Activated T-cell treated with anti-CD3 and anti-CD28 coated beads, Interleukin-2, amount 50 U/mL, for 4 hours (primary cell): ENCODE data around the gene BFSP1. TPM values are rescaled to one million over a fixed set of nuclear protein-coding genes. Genes with fewer than 3 reads are reported as not detected.

Source experiments
- ATAC-seq, 2 donors: fragments of 200-7000 bp; cut with Tn5 transposase; one replicate each; pipeline ENCODE4 v1.10.0; 2021
- DNase-seq: peaks from one replicate; pipeline ENCODE4 v3.0.0-alpha.2; 2020
- H3K27me3 Mint-ChIP-seq: one replicate; pipeline ENCODE4 v1.8.0; 2021; ENCODE audit warnings: low read depth, mixed read lengths
- H3K36me3 Mint-ChIP-seq: one replicate; pipeline ENCODE4 v1.8.0; 2022; ENCODE audit warnings: mixed read lengths; ENCODE audit not compliant: insufficient read depth
- H3K4me1 Mint-ChIP-seq: one replicate; pipeline ENCODE4 v1.8.0; 2021; ENCODE audit warnings: low read depth, mixed read lengths
- H3K4me3 Mint-ChIP-seq: one replicate; pipeline ENCODE4 v1.8.0; 2021; ENCODE audit warnings: mild to moderate bottlenecking, moderate library complexity, mixed read lengths
- H3K9me3 Mint-ChIP-seq: one replicate; pipeline ENCODE4 v1.8.0; 2021; ENCODE audit warnings: mixed read lengths
- total RNA-seq, 3 donors: library from RNA; stranded (reverse); gene quantifications; one replicate each; pipeline ENCODE4 v1.2.1, GENCODE V29; 2021

The BFSP1 gene
- total RNA-seq, 3 donors from 2014 or later: 0.15 to 0.45 (median 0.16) TPM

GRCh38 chr20:17522528-17522927 is 8.7 kb downstream of the BFSP1 start:
- Mint-ChIP-seq H3K4me1 (peaks cover 2% of the 10 kb centered on the region), H3K27me3 (no peaks in the 10 kb centered on the region), H3K36me3 (no peaks in the 10 kb centered on the region), H3K4me3 (no peak overlapping the region), H3K9me3 (no peaks in the 10 kb centered on the region)
- no peak for ATAC-seq
- no peak for DNase-seq

GRCh38 chr20:17520583-17520982 is 10.6 kb downstream of the BFSP1 start:
- Mint-ChIP-seq H3K27me3 (no peaks in the 10 kb centered on the region), H3K36me3 (no peaks in the 10 kb centered on the region), H3K4me3 (no peak overlapping the region), H3K9me3 (no peaks in the 10 kb centered on the region), H3K4me1 (peaks cover 2% of the 10 kb centered on the region)
- DNase-seq (no peak), ATAC-seq (no peak)

DNA sequence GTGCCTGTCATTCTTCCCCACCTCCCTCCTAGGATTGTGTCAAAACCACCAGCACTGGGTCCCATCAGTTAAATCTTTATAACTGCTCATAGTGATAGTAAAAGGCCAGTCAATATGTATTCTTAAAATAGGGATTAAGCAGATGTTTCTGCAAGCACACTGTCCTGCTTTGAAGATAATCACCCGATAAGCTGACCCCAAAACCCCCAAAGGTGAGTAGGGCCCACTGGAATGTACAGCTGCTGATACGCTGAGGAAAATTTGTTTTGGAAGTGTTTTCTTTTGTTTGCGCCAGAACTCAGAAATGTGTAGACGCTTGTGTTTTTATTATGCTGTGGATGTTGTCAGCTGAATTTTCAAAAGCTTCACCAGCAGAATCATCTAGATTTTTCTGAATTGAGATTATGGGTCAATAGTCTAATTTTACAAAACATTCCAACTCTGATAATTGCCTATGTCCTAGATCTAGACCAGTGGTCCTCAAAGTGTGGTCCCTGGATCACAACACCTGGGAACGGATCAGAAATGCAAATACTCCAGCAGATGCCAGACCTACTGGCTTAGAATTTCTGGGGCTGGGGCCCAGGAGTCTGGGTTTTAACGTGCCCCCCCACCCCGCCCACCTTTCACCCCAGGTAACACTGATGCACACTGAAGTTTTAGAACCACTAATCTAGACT is 11.4 kb downstream of the BFSP1 start:
- Mint-ChIP-seq H3K4me3 (no peak overlapping the region), H3K27me3 (no peaks in the 10 kb centered on the region), H3K36me3 (no peaks in the 10 kb centered on the region), H3K4me1 (peaks cover 2% of the 10 kb centered on the region), H3K9me3 (no peaks in the 10 kb centered on the region)
- DNase-seq (no peak), ATAC-seq (no peak)

- no peak overlapping the region for H3K4me3 Mint-ChIP-seq
- no peaks in the 10 kb centered on the region for H3K36me3 Mint-ChIP-seq
- no peak for DNase-seq
- H3K9me3 Mint-ChIP-seq: no peaks in the 10 kb centered on the region
- peaks cover 2% of the 10 kb centered on the region for H3K4me1 Mint-ChIP-seq
- no peaks in the 10 kb centered on the region for H3K27me3 Mint-ChIP-seq
- ATAC-seq: no peak
Measured at GRCh38 chr20:17518339-17519052, 12.7 kb downstream of the BFSP1 start.

DNA sequence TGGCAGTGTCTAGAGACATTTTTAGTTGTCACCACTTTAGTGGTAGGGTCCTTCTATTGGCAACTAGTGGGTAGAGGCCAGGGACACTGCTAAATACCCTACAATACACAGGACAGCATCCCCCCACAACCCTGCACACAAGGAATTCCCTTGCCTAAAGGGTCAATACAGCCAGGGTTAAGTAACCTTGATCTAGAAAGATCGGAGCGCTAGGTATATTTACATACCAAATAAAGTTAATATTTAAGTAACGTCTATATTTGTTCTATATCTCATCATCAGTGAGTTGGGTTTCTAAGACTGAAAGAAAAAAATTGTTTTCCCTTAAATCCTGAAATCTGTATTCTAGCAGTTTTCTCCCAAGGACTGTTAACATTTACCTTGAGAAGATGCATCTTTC is 16.1 kb downstream of the BFSP1 start:
- Mint-ChIP-seq H3K27me3 (no peaks in the 10 kb centered on the region), H3K9me3 (no peaks in the 10 kb centered on the region), H3K4me1 (peaks cover 9% of the 10 kb centered on the region), H3K36me3 (no peaks in the 10 kb centered on the region), H3K4me3 (no peak overlapping the region)
- DNase-seq (no peak), ATAC-seq (no peak)

DNA sequence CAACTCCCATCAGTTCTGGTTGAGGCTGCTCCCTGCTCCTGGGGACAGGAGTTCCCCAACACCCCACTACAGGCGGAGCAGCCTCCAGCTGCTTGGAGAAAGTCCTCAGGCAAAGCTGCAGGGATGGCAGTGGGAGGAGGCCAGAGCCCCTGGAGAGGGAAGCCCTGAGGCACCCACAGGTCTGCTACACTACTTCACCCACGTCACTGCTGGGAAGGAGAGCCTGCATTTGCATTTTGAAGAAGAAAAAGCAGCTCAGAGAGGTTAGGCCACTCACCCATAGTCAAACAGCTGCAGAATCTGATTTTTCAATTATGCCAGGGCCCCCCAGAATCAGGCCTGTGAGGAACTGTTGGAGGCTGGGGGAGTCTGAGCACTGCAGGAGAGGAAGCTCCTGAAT is 17.2 kb downstream of the BFSP1 start:
- no peak for ATAC-seq
- no peaks in the 10 kb centered on the region for H3K9me3 Mint-ChIP-seq
- peaks cover 9% of the 10 kb centered on the region for H3K4me1 Mint-ChIP-seq

DNA sequence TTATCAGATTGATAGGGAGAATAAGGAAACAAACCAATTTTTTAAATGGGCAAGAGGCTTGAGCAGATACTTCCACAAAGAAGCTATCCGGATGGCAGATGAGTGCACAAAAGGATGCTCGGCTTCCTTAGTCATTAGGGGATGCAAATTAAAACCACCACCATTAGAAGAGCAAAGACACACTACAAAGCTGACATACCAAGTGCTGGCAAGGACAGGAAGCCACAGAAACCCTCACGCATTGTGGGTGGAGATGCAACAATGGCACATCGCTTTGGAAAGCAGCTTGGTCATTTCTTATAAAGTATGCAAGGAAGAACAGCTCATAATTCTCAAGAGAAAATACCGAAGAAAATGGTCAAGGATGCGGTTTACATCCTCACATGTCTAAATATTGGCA is 19.8 kb downstream of the BFSP1 start:
- no peaks in the 10 kb centered on the region for H3K9me3 Mint-ChIP-seq
- H3K4me3 Mint-ChIP-seq: no peak overlapping the region

More for the DNA sequence above, 17.2 kb downstream of the BFSP1 start:
- H3K4me3 Mint-ChIP-seq: no peak overlapping the region
- DNase-seq: no peak
- H3K36me3 Mint-ChIP-seq: no peaks in the 10 kb centered on the region
- H3K27me3 Mint-ChIP-seq: no peaks in the 10 kb centered on the region

GRCh38 chr20:17510548-17510947 is 20.6 kb downstream of the BFSP1 start:
- Mint-ChIP-seq H3K9me3 (no peaks in the 10 kb centered on the region), H3K4me1 (peaks cover 24% of the 10 kb centered on the region), H3K27me3 (no peaks in the 10 kb centered on the region), H3K4me3 (no peak overlapping the region), H3K36me3 (no peaks in the 10 kb centered on the region)
- DNase-seq (no peak), ATAC-seq (no peak)

More for the DNA sequence above, 19.8 kb downstream of the BFSP1 start:
- Mint-ChIP-seq H3K36me3 (no peaks in the 10 kb centered on the region), H3K4me1 (peaks cover 18% of the 10 kb centered on the region), H3K27me3 (no peaks in the 10 kb centered on the region)
- no peak for DNase-seq
- ATAC-seq: peak; percentile 34 to 39

DNA sequence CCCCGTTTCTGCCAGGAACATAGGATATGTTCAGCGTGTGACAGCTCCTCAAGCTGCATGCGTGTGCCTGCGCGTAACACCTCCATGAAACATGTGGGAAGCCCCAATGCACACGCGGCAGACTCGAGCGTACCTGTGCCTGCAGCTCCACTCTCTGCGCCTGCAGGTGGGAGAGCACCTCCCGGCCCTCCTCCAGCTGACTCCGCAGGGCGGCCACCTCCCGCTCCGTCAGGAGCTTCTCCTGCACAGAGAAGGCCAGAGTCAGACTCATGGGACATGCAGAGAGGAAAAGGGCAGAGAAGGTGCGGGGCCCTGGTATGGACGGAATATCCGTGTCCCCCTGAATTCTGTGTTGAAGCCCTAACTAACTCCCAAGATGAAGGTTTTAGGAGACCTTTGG is 22.4 kb downstream of the BFSP1 start:
- Mint-ChIP-seq H3K27me3 (no peaks in the 10 kb centered on the region), H3K4me3 (no peak overlapping the region), H3K9me3 (no peaks in the 10 kb centered on the region)

DNA sequence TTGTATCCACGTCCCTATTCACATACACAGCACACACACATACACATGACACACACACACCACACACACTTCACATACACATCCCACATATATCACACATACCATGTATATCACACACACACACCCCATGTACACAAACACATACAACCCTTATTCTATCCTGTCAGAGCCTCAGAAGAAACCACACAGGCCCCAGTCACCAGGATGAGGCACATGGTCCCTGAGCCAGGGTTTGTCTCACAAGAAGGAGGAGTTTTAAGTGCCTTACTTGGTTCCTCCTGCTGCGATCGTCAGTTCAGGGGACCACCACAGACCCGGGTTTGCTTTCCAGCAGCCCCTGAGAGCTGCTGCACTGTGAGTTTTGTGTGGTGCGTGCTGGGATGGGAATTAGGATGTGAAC is 23.6 kb downstream of the BFSP1 start:
- no peak for ATAC-seq
- H3K27me3 Mint-ChIP-seq: no peaks in the 10 kb centered on the region
- H3K9me3 Mint-ChIP-seq: no peaks in the 10 kb centered on the region
- no peak for DNase-seq
- H3K4me3 Mint-ChIP-seq: no peak overlapping the region
- peaks cover 48% of the 10 kb centered on the region for H3K4me1 Mint-ChIP-seq
- no peaks in the 10 kb centered on the region for H3K36me3 Mint-ChIP-seq

More for the DNA sequence above, 22.4 kb downstream of the BFSP1 start:
- ATAC-seq (no peak), DNase-seq (no peak)
- peaks cover 42% of the 10 kb centered on the region for H3K4me1 Mint-ChIP-seq
- no peaks in the 10 kb centered on the region for H3K36me3 Mint-ChIP-seq

DNA sequence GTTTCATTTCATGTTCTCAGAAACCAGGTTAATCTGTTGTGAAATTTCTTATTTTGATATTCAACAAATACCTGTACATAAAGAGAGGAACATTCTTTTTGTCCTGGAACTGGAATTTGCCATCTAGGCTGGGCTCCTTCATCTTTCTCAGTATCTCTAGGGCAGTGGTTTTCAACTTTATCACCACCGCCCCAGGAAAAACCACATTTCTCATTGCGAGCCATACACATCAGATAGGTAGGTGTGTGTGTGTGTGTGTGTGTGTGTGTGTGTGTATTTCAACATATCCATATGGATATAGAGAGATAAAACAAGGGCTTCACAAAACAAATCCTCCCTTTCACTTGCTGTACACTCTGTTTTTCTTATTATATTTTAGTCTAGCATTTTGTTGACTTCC is 24.1 kb downstream of the BFSP1 start:
- H3K9me3 Mint-ChIP-seq: no peaks in the 10 kb centered on the region
- H3K4me3 Mint-ChIP-seq: no peak overlapping the region
- no peaks in the 10 kb centered on the region for H3K27me3 Mint-ChIP-seq
- DNase-seq (no peak), ATAC-seq (no peak)
- peaks cover 47% of the 10 kb centered on the region for H3K4me1 Mint-ChIP-seq
- no peaks in the 10 kb centered on the region for H3K36me3 Mint-ChIP-seq

GRCh38 chr20:17505636-17506517 is 25.3 kb downstream of the BFSP1 start:
- no peaks in the 10 kb centered on the region for H3K9me3 Mint-ChIP-seq
- DNase-seq (peak; percentile 56), ATAC-seq (peak; percentile 68 to 77)
- H3K4me1 Mint-ChIP-seq: peaks cover 39% of the 10 kb centered on the region
- H3K27me3 Mint-ChIP-seq: no peaks in the 10 kb centered on the region
- H3K4me3 Mint-ChIP-seq: peak overlapping the region; percentile 84
- no peaks in the 10 kb centered on the region for H3K36me3 Mint-ChIP-seq

DNA sequence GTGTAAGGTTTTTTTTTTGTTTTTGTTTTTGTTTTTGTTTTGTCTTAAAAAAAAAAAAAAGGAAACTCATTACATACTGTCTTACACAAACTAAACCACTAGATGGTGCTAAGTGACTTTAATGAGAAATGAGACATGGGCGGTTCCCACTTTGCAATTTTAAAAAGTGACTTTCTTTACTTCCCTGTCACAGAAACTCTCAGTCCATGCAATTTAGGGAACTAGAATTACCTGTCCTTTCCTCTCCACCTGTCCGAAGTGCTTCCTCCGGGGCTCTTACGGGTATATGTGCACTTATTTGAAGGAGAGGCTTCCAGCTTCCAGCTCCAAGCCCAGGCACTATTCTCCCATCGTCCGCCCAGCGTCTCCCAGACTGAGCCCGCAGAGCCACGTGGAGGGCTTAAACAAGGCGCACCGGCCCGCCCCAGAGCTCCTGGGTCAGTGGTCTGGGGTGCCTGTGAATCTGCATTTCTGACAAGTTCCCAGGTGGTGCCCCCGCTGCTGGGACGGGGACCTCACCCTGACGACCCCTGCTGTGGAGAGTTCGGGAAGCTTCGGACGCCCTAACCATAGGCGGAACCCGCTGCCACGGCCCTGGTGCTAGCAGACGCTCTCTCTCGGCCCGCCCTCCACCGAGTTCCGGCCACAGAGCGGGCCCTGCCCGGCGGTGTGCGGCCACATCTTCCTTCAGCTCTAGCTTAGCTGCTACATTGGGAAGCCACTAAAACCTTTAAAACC is 26.1 kb downstream of the BFSP1 start:
- Mint-ChIP-seq H3K4me1 (peaks cover 38% of the 10 kb centered on the region), H3K27me3 (no peaks in the 10 kb centered on the region), H3K4me3 (peak overlapping the region; percentile 84), H3K9me3 (no peaks in the 10 kb centered on the region), H3K36me3 (no peaks in the 10 kb centered on the region)
- DNase-seq (peak; percentile 11), ATAC-seq (peak; percentile 58 to 64)
